IPS-18c (cell line): ENCODE data around the gene KIF13A.
"Not testable (repeated sequence)": the region's sequence is repeated elsewhere in the genome, so short reads cannot be mapped to it uniquely, and the experiment has no call there.

Experiments
- H3K4me3 ChIP-seq: 2 replicates; pipeline ENCODE4 v1.7.0; 2013; ENCODE audit warnings: low read depth, mild to moderate bottlenecking, low read length, moderate library complexity; ENCODE audit not compliant: insufficient read depth
- H3K9me3 ChIP-seq: one replicate; pipeline ENCODE4 v1.6.1; 2013; ENCODE audit warnings: mild to moderate bottlenecking, low read length, moderate library complexity; ENCODE audit not compliant: control insufficient read depth, insufficient read depth

Gene KIF13A

DNA sequence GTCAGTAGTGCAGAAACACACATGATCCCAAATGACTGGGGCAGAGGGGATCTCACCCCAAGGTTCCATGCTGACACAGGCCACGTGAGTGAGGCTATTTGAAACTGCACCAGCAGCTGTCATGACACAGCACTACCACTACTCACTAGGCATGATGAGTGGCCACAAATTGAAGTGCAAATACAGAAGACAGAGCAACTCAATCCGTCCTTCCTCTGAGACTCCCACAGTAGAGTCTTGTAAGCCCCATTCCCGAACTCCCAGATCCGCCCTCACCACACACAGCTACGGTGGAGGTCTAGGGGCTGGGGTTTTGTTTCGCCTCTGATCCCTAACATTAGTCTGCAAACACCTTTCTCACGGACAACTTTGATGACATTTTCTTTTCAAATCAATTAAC, 167.4 kb downstream of the KIF13A start:
- H3K4me3 ChIP-seq, result no peak overlapping the region
- H3K9me3 ChIP-seq, result no peaks in the 10 kb centered on the region

DNA sequence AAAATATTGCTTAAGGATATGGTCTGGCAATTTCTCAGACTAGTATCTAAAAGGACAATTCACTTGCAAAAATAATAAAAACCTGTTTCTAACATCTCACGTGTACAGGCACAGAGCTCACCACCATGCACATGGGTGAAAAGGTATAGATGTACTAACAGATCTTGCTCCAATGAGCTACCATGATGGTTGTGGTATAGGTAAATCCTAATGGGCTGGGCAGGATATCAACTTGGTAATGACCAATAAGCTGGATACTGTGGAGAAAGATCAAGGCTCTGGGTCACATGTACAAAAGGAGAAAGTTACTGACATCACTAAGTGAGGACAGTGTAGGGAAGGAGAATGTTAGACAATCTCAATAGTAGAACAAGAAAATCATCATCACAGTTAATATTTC, 169.7 kb downstream of the KIF13A start:
- H3K9me3 ChIP-seq, result no peaks in the 10 kb centered on the region
- no peak overlapping the region for H3K4me3 ChIP-seq

DNA sequence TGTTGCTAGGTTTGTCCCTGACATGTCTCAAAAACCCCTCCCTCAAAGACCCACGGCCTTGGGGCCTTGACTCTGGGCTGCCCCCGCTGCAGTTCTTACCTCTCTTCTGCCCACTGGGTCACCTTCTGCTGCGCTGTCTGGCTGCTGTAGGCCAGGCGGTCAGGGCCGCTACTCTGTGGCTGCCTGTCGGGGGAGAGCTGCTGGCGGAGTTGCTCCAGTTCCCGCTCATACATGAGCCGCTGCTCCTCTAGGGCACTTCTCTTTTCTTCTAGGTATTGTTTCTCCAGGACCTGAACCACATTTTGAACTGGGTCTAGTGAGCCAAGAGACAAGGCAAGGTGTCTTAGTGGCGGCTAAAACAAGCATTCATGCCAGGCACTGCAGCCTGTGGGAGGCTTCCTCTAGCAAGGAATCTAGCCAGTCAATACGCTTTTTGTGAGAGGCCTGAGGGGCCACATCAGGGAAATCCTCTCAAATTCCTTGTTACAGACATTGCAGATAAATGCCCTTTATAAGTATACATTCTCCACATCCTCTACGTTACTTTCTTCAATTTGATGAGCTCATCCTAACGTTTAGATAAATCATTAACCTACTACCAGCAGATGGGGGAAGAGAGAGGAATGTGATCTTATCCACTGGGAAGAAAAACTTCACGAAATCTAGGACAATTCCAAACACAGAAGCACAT, 170.4 kb downstream of the KIF13A start:
- H3K4me3 ChIP-seq, result no peak overlapping the region
- no peaks in the 10 kb centered on the region for H3K9me3 ChIP-seq

DNA sequence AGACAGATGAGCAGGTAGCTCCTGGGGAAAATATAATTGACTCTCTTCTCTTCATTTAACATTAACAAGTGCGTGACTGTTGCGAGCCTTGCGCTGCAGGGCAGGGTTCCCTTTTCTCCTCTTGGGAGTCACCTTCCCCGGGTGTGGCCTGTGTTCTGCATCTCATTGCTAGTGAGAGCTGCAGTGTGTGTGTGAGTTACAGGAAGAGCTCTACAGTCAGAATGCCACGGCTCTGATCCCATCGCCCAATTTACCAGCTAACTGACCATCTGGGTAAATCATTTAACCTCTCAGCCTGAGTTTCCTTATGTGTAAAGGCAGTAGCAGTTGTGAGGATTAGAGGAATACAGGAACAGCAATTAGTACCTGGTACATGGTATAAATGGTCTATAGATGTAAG, 173.9 kb downstream of the KIF13A start:
- no peak overlapping the region for H3K4me3 ChIP-seq

DNA sequence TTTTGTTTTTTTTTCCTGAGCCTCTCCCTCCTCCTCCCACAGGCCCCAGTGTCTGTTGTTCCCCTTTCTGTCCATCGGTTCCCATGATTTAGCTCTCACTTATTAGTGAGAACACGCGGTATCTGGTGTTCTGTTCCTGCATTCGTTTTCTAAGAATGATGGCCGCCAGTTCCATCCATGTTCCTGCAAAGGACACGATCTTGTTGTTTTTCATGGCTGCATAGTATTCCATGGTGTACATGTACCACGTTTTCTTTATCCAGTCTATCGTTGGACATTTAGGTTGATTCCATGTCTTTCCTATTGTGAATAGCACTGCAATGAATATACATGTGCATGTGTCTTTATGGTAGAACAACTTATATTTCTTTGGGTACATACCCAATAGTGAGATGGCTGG, 175.1 kb downstream of the KIF13A start:
- Histone ChIP-seq H3K9me3 (no peaks in the 10 kb centered on the region), H3K4me3 (no peak overlapping the region)

More for the DNA sequence above, 173.9 kb downstream of the KIF13A start:
- no peaks in the 10 kb centered on the region for H3K9me3 ChIP-seq

DNA sequence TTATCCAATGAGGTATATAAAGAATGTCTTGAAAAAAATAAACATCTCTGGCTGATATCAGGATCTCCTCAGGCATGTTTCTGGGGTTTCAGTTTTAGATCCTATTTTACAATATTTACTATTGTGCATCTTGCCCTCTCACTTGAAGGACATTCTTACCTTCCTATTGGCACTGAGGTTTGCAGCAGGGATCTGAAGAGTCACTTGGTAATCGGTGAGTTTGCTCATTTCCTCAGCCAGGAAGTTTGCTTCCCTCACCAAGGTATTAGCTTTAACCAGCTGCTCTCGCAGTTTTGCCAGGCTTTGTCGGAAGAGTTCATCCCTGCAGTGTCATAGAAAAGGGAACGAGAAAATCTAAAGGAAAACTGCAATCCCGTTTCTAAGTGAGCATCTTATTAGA, 178.8 kb downstream of the KIF13A start:
- H3K9me3 ChIP-seq, result no peaks in the 10 kb centered on the region
- H3K4me3 ChIP-seq, result no peak overlapping the region

DNA sequence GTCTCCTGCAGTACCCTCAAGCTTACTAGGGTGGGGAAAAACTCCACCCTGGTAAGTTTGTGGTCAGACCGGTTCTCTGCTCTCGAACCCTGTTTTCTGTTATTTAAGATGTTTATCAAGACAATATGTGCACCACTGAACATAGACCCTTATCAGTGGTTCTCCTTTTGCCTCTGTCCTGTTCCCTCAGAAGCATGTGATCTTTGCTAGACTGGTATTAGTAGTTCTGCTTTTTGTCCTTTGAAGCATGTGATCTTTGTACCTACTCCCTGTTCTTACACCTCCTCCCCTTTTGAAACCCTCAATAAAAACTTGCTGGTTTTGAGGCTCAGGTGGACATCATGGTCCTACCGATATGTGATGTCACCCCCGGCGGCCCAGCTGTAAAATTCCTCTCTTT, 180.0 kb downstream of the KIF13A start:
- not testable (repeated sequence) for H3K4me3 ChIP-seq, H3K9me3 ChIP-seq

DNA sequence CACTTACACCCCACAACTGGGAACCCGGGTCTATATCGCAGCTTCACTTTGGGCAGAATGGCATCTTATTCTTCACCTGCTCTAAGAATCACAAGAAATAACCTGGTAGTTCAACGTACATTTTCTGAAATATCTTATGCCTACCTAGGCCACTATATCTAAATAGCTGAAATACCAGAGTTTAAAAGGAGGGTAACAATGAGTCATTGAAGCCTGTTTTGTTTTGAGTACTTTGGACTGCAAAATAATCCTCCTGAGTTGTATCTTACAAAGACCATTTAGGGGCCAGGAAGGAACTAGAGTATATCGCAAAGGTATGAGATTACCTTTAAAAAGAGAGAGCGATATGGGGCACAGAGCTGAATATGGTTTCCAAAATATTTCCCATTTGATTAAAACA, 184.0 kb downstream of the KIF13A start:
- Histone ChIP-seq H3K4me3 (no peak overlapping the region), H3K9me3 (no peaks in the 10 kb centered on the region)

DNA sequence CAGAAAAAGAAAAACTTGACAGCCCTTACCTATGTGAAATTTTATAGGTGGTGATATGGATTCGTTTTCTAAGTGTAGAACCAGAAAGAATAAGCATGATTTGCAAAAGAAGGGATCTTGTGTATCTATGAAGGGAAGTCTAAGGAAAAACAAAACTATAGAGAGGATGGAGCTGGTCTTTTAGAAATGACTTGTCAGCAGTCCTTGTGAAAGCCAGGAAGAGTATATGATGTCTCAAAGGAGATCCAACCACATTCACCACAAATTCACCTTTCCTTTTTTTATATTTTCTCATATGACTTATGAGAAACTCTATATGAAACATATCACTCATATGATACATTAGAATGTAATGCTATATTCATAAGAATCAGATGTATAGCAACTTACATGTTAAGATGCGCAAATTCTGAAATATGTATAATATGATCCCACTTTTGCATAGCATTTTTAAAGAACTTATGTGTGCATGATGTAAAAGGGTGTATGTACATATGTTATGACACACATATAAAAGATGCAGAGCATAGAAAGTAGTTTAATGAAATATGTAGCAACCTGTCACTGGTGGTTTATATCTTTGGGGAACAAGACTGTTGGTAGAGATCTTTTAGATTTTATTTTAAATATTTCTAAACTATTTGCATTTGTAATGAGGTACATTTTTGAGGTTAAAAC, 188.8 kb downstream of the KIF13A start:
- H3K4me3 ChIP-seq, result no peak overlapping the region
- H3K9me3 ChIP-seq, result no peaks in the 10 kb centered on the region

DNA sequence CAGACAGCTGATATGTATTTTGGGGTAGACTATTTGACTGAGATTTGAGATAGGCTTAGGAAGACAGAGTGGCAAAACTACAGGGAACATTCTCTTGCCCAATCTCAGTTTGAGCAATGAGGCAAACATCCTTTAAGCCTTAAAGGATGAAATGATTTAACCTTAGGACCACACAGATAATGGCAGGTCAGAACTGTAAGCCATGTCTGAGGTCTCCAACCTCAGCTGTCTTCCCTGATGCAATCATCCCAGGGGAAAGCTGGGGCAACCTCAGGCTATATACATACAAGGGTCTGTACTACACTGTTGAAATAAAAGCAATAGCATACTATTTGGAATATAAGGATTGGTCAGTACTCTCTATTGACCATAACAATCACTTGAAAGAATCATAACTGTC, 196.9 kb downstream of the KIF13A start:
- Histone ChIP-seq H3K9me3 (no peaks in the 10 kb centered on the region), H3K4me3 (no peak overlapping the region)

DNA sequence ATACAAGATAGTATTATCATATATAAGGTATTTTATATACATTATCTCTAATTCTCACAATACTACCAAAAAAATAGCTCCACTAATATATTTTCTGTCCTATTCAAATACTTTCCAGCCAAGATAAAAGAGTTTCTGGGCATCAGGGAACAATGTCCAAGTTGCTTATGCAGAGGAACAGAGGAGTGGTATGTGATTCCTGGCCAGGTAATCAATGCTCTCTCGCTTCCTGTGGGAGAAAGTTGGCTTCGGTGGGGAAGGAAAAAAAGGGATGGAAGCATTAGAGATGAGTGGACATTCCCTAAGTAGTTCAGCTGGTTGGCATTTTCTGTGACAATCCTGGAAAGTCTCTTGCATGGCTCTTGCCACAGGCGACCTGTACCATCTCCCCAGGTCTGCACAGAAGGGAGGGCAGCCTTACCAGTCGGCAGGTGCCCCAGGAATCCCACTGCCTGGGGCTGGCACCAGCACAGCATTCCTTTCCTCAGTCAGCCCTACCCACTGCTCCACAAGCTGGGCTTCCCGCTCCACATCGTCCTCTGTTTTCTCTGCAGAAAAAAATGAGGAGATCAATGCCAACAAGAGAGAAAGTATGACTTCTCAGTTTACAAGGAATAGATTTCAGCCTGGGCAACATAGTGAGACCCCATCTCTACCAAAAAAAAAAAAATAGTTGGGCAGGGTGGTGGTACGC, 202.2 kb downstream of the KIF13A start:
- no peaks in the 10 kb centered on the region for H3K9me3 ChIP-seq

DNA sequence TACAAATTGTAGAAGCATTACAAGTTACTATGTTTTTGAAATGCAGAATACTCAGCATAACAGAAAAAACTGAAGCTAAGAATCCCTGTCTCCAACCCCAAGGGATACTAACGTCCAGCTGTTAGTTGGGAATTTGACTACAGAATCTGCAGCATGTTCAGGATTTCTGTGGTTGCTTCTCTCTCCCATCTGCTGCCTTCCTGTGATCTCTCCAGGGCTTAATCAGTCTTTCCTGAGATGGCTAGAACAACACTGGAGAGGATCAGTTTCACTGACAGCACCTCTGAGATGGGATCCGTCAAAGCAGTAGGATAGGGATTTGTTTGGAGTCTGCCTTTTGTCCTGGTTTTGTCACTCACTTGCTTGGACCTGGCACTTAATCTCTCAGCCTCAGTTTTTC, 207.4 kb downstream of the KIF13A start:
- Histone ChIP-seq H3K4me3 (no peak overlapping the region), H3K9me3 (no peaks in the 10 kb centered on the region)

More for the DNA sequence above, 202.2 kb downstream of the KIF13A start:
- H3K4me3 ChIP-seq, result no peak overlapping the region

DNA sequence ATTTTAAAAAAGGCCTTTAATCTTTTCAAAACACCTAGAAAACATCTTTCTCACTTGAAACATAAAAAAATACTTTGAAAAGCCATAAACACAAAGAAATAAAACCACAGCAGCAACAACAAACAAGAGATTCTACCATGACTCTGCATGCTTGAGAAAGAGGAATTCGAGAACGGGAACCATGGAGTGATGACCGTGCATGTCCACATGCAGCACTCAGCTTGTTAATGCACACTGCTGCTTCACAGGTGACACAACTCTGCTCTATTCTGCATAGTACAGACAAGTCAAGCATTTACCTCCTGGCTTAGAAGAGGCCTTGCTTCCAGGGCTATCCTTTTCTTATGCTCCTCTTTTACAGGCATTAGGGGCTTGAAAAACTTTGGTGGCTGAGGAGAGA, 215.8 kb downstream of the KIF13A start:
- Histone ChIP-seq H3K9me3 (no peaks in the 10 kb centered on the region), H3K4me3 (no peak overlapping the region)

DNA sequence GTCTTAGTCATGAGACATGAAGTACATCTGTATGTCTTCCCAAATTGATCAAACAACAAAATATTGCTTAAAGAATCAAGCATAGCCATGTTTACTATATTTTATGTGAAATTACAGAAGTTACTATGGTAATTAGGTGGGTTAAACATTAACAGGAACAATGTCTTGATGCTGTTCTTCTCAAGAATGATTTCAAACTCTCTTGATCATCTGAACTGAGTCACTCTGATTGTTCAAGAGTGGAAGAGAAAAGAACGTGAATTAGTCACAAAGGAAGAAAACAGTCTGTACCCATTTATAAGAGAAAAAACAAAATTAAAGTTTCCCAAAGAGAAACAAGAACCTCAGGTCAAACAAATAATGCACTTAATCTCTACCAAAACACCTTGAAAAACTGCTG, 218.6 kb downstream of the KIF13A start:
- Histone ChIP-seq H3K4me3 (no peak overlapping the region), H3K9me3 (no peaks in the 10 kb centered on the region)

DNA sequence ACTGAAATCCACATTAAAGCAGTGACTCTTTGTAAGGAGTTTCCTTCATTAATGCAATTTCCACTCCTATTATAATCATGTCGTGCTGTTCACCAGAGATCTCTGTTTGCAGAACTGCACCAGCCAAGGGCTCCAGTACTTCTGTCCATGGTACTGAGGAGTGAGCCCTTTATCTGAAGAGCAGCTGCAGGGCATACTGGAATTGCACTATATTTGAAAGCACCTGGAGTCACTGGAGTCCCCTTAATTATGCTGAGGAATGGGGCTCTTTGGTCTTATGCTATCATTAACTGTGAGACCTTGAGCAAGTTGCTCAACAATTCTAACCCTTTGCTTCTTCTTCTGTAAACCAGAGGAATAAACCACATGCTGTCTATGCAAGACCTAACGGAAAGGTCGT, 219.0 kb downstream of the KIF13A start:
- Histone ChIP-seq H3K4me3 (no peak overlapping the region), H3K9me3 (no peaks in the 10 kb centered on the region)

DNA sequence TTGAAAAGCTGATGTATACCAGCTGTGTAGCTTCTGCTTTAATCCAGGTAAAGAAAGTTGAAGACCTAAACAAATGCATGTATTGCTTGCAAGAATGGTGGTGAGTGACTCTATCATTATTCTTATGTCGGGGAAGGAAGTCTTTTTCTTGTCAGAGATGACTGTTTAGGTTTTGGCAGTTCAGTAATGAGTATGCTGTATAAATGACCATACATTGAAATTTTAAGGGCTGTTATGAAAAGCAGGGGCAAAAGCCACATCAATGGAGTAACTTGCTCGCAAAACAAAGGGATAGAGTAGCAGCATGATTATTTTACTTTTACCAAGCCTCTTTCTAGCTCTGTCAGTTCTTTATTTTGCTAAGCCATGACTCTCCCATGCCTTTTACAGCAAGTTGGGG, 224.8 kb downstream of the KIF13A start:
- Histone ChIP-seq H3K9me3 (no peaks in the 10 kb centered on the region), H3K4me3 (no peak overlapping the region)

DNA sequence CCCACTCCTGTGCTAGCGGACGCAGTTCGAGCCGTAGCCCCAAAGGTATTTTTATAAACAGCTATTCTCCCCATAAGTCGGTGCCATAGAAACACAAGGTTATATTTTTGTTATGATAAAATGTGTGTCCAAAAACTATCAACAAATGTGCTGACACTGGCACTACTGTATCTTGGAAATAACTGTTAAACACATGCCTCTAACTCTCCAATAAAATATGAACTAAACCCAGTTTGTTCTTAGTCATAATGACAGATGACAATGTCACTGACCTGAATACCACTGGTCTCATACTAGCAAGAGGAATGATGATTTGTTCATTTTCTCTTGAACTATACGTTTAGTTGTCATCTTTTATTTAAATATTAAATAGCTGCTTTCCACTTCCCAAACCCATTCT, 229.3 kb downstream of the KIF13A start:
- Histone ChIP-seq H3K4me3 (no peak overlapping the region), H3K9me3 (no peaks in the 10 kb centered on the region)

DNA sequence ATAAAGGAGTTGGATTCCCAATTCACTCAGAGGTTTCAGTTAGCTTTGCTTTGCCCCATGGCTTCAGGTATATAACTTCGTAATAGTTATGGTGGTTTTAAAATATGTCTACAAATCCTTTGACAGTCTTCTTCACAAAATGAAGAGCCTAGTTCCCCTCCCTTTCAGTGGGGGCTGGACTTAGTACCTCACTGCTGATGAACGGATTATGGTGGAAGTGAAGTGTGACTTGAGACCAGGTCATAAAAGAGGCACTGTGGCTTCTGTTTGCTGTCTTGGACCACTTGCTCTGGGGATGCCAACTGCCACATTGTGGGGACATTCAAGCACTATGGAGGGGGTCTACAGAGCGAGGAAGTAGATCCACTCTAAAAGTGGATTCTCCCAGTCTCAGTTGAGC, 233.2 kb downstream of the KIF13A start:
- Histone ChIP-seq H3K9me3 (no peaks in the 10 kb centered on the region), H3K4me3 (no peak overlapping the region)
